Heart left ventricle (tissue), 13 donors: ENCODE data around the gene SLC19A1.

Source experiments
- CTCF ChIP-seq, 12 donors: fragments of 200-600 bp; sonication (generic) in 4 of 12; IDR thresholded peaks; one replicate each; pipeline versions ENCODE4 v1.5.0 to v1.8.0; 2018 to 2022; ENCODE audit warnings: antibody characterized with exemption in 12 of 12, mild to moderate bottlenecking in 5 of 12
- POLR2A ChIP-seq, 2 donors: fragments of 450-650 bp; IDR thresholded peaks; one replicate each; pipeline ENCODE4 v1.6.1; 2017; ENCODE audit warnings: antibody characterized with exemption in 2 of 2, mild to moderate bottlenecking in 2 of 2, moderate library complexity in 2 of 2
- donor health status: ischemic (EF 13 %, LVEDD 7.1; RV severe dilation, severe dysfunction).
- donor health status: DM: no; HTN: yes; CAD: no.
- donor health status: DM: no; HTN: no; CAD: no.
- donor health status: ischemic (EF 25% LVEDD 6.9; RV normal size, moderate dysfunction).
- donor health status: ischemic (EF 25% LVEDD 5.7; RV mildly dilated, moderate dysfunction).
- donor health status: ischemic (EF 35%, LVEDD 5.7; RV mildly dilated, moderate dysfunction).
- donor health status: nonischemic (EF 11% LVEDD 7.7; RV severe dilation, severe dysfunction).
- donor health status: DM: yes; HTN: yes; CAD: no.
- donor health status: PGD.
- donor health status: ischemic (EF 29% LVEDD 5.4; RV normal size, mild dysfunction).
- donor health status: nonischemic (EF 23%, LVEDD 6.1; RV moderate dilation, normal function).

GRCh38 chr21:45463871-45464270 lies 78.4 kb downstream of the SLC19A1 start:
- no peak for TF ChIP-seq POLR2A (IDR thresholded peaks at IDR 0.05)
- no peak for TF ChIP-seq CTCF (IDR thresholded peaks at IDR 0.05)
